PC-3 (cell line): ENCODE results near the gene BLTP3B. TPM values are rescaled to one million over a fixed set of nuclear protein-coding genes. Genes with fewer than 3 reads are reported as not detected.

ENCODE experiments used
- ATAC-seq: fragments of 200-7000 bp; cut with Tn5 transposase; 2 replicates; pipeline ENCODE4 v1.9.1; 2020; ENCODE audit warnings: mild to moderate bottlenecking, moderate library complexity
- BruUV-seq: library from RNA; stranded (reverse); fragments of 400-500 nt; replicated peaks from 2 replicates; lab custom pipeline; 2021; lab: Mats Ljungman, UMichigan
- CTCF ChIA-PET: fragments of 300-600 bp; sonication (Branson Sonifier 250); formaldehyde crosslinking; loops from one replicate; lab custom pipeline; 2022; ENCODE audit warnings: antibody characterized with exemption; lab: Charles Lee
- POLR2A ChIA-PET: fragments of 300-600 bp; sonication (Branson Sonifier 250); formaldehyde crosslinking; loops from one replicate; lab custom pipeline; 2022; ENCODE audit warnings: antibody characterized with exemption; ENCODE audit not compliant: unreplicated experiment; lab: Charles Lee
- DNase-seq: peaks from one replicate; pipeline ENCODE4 v3.0.0-alpha.2; 2015
- H2AFZ ChIP-seq: fragments of 300-600 bp; sonication (generic); 2 replicates; pipeline ENCODE4 v1.6.0; 2016; ENCODE audit warnings: antibody characterized with exemption, low read length
- H3F3A ChIP-seq: fragments of 300-600 bp; sonication (generic); one replicate; pipeline ENCODE4 v1.6.0; 2017; ENCODE audit warnings: antibody characterized with exemption, low read length, control low read depth, mild to moderate bottlenecking; ENCODE audit not compliant: unreplicated experiment
- H3K27ac ChIP-seq: fragments of 300-600 bp; sonication (generic); 2 replicates; pipeline ENCODE4 v1.5.1; 2016; ENCODE audit warnings: mild to moderate bottlenecking, low read length
- H3K27me3 ChIP-seq: fragments of 300-600 bp; sonication (generic); 2 replicates; pipeline ENCODE4 v1.6.1; 2016; ENCODE audit warnings: low read length, mixed read lengths
- H3K36me3 ChIP-seq: fragments of 300-600 bp; sonication (generic); 2 replicates; pipeline ENCODE4 v1.6.1; 2016; ENCODE audit warnings: low read depth, mixed run types, low read length, mixed read lengths
- H3K4me1 ChIP-seq: fragments of 300-600 bp; sonication (generic); 2 replicates; pipeline ENCODE4 v1.5.1; 2016; ENCODE audit warnings: low read length; ENCODE audit not compliant: insufficient read depth
- H3K4me2 ChIP-seq: fragments of 300-600 bp; sonication (generic); 2 replicates; pipeline ENCODE4 v1.6.0; 2016; ENCODE audit warnings: low read length
- H3K4me3 ChIP-seq: fragments of 300-600 bp; sonication (generic); 2 replicates; pipeline ENCODE4 v1.5.1; 2016; ENCODE audit warnings: mild to moderate bottlenecking, low read length, mixed read lengths
- H3K79me2 ChIP-seq: fragments of 300-600 bp; sonication (generic); 2 replicates; pipeline ENCODE4 v1.6.1; 2017; ENCODE audit warnings: low read length, mixed read lengths
- H3K9ac ChIP-seq: fragments of 300-600 bp; sonication (generic); 2 replicates; pipeline ENCODE4 v1.6.0; 2016; ENCODE audit warnings: mild to moderate bottlenecking, low read length
- H3K9me2 ChIP-seq: fragments of 300-600 bp; sonication (generic); replicated peaks from 2 replicates; pipeline ENCODE4 v1.6.1; 2016; ENCODE audit warnings: mixed run types, low read length, mixed read lengths
- H3K9me3 ChIP-seq: fragments of 300-600 bp; sonication (generic); 2 replicates; pipeline ENCODE4 v1.6.1; 2016; ENCODE audit warnings: low read length, mixed read lengths
- H4K20me1 ChIP-seq: fragments of 300-600 bp; sonication (generic); 2 replicates; pipeline ENCODE4 v1.6.1; 2016; ENCODE audit warnings: low read length, mixed read lengths
- CTCF ChIP-seq: fragments of 300-600 bp; sonication (generic); conservative IDR thresholded peaks from 2 replicates; pipeline ENCODE4 v1.5.1; 2017; ENCODE audit warnings: antibody characterized with exemption, low read depth, mild to moderate bottlenecking, low read length
- EZH2 ChIP-seq: fragments of 300-600 bp; sonication (generic); IDR thresholded peaks from one replicate; pipeline ENCODE4 v1.6.1; 2017; ENCODE audit warnings: antibody characterized with exemption, mild to moderate bottlenecking, low read length; ENCODE audit not compliant: unreplicated experiment
- EZH2phosphoT487 ChIP-seq: fragments of 300-600 bp; sonication (generic); IDR thresholded peaks from 2 replicates; pipeline ENCODE4 v1.6.1; 2018; ENCODE audit warnings: mild to moderate bottlenecking, antibody characterized with exemption, low read length, borderline replicate concordance
- intact Hi-C: fragments of 100-400 bp; cut with micrococcal nuclease; formaldehyde crosslinking; loops from 2 replicates; pipeline ENCODE4 v1.9.0; 2023
- total RNA-seq: library from RNA; depleted of rRNA; stranded (reverse); fragments of >200 nt; gene quantifications from 2 replicates; pipeline ENCODE4 v1.2.3, GENCODE V29; 2014

Gene BLTP3B
- total RNA-seq, 1 experiment from 2014 or later, result 32.0 TPM

- TF ChIP-seq CTCF (no peak), EZH2phosphoT487 (no peak), EZH2 (no peak)
- no peaks in the 10 kb centered on the region for H3F3A ChIP-seq
- intact Hi-C loops, result no loop called here
- POLR2A ChIA-PET, result interaction anchor here (0.7 kb wide), 1 partner anchor 27 kb away, joined by 3 read pairs; no protein-coding TSS in a partner anchor
- no peak overlapping the region for H3K27ac ChIP-seq
- no peaks in the 10 kb centered on the region for H3K27me3 ChIP-seq
- no peaks in the 10 kb centered on the region for H3K36me3 ChIP-seq
- H3K79me2 ChIP-seq, result peaks cover 41% of the 10 kb centered on the region
- no peak overlapping the region for H2AFZ ChIP-seq
- no TSS peak for BruUV-seq
- H3K9ac ChIP-seq, result no peak overlapping the region
- DNase-seq (no peak), ATAC-seq (no peak)
- CTCF ChIA-PET, result no interaction called here
- H3K4me1 ChIP-seq, result no peaks in the 10 kb centered on the region
- 0 out of 2 replicates have a peak, but pooled peaks cover 5% of the 10 kb centered on the region for H4K20me1 ChIP-seq
- no peaks in the 10 kb centered on the region for H3K9me3 ChIP-seq
- no peak overlapping the region for H3K4me2 ChIP-seq
- no peak overlapping the region for H3K4me3 ChIP-seq
- H3K9me2 ChIP-seq, result no peaks in the 10 kb centered on the region
Observed at GRCh38 chr12:100114574-100114973, 28.1 kb downstream of the BLTP3B start.

- Histone ChIP-seq H3K4me3 (no peak overlapping the region), H3F3A (no peaks in the 10 kb centered on the region), H3K36me3 (peaks cover 3% of the 10 kb centered on the region; the same call in 1 of the 2 replicates), H2AFZ (no peak overlapping the region), H3K9me3 (no peaks in the 10 kb centered on the region), H3K27ac (no peak overlapping the region), H3K4me2 (no peak overlapping the region), H3K9me2 (no peaks in the 10 kb centered on the region), H4K20me1 (0 out of 2 replicates have a peak, but pooled peaks cover 5% of the 10 kb centered on the region), H3K27me3 (no peaks in the 10 kb centered on the region), H3K4me1 (no peaks in the 10 kb centered on the region), H3K9ac (no peak overlapping the region), H3K79me2 (peaks cover 22% of the 10 kb centered on the region)
- DNase-seq (no peak), ATAC-seq (no peak)
- POLR2A ChIA-PET, result no interaction called here
- intact Hi-C loops, result no loop called here
- no TSS peak for BruUV-seq
- TF ChIP-seq EZH2phosphoT487 (no peak), CTCF (no peak)
- CTCF ChIA-PET, result no interaction called here
Observed at GRCh38 chr12:100110276-100110675, 32.4 kb downstream of the BLTP3B start.

GRCh38 chr12:100106861-100107260 is 35.8 kb downstream of the BLTP3B start:
- Histone ChIP-seq H3K4me1 (no peaks in the 10 kb centered on the region), H3F3A (no peaks in the 10 kb centered on the region), H3K27ac (no peak overlapping the region), H3K9ac (no peak overlapping the region), H4K20me1 (0 out of 2 replicates have a peak, but pooled peaks cover 5% of the 10 kb centered on the region), H3K36me3 (peaks cover 7% of the 10 kb centered on the region), H3K9me2 (no peaks in the 10 kb centered on the region), H3K4me3 (no peak overlapping the region), H2AFZ (no peak overlapping the region), H3K4me2 (no peak overlapping the region), H3K9me3 (no peaks in the 10 kb centered on the region), H3K27me3 (no peaks in the 10 kb centered on the region), H3K79me2 (peaks cover 7% of the 10 kb centered on the region; the same call in 1 of the 2 replicates)
- intact Hi-C loops, result no loop called here
- ChIA-PET CTCF (no interaction called here), POLR2A (no interaction called here)
- no TSS peak for BruUV-seq
- no peak for DNase-seq
- TF ChIP-seq CTCF, result no peak
- TF ChIP-seq EZH2, result no peak
- no peak for TF ChIP-seq EZH2phosphoT487
- no peak for ATAC-seq
